NCI-H2107 treated with DMSO at 0.1 percent for 48 hours (cell line): Measurements from ENCODE around the gene HCN2.
A peak's percentile ranks its signal among the peaks of the same experiment; 100 is the strongest.

Experiments used
- DNase-seq: peaks from one replicate; lab custom pipeline; 2025; ENCODE audit not compliant: unreplicated experiment; lab: John Stamatoyannopoulos, UW

The HCN2 gene

GRCh38 chr19:651114-651818 is 61.6 kb downstream of the HCN2 start:
- no peak for DNase-seq

GRCh38 chr19:651991-652390 is 62.3 kb downstream of the HCN2 start:
- DNase-seq = no peak

- DNase-seq = no peak
Observed at GRCh38 chr19:652467-653389, 63.0 kb downstream of the HCN2 start.

GRCh38 chr19:653425-653824 is 63.7 kb downstream of the HCN2 start:
- no peak for DNase-seq

GRCh38 chr19:655691-656090 is 66.0 kb downstream of the HCN2 start:
- no peak for DNase-seq

- DNase-seq = no peak
Observed at GRCh38 chr19:656751-657559, 67.3 kb downstream of the HCN2 start.

GRCh38 chr19:657611-658010 is 67.9 kb downstream of the HCN2 start:
- no peak for DNase-seq

- no peak for DNase-seq
Observed at GRCh38 chr19:658059-658839, 68.6 kb downstream of the HCN2 start.

GRCh38 chr19:658916-659839 is 69.5 kb downstream of the HCN2 start:
- no peak for DNase-seq

GRCh38 chr19:660793-661426 is 71.2 kb downstream of the HCN2 start:
- DNase-seq = no peak

GRCh38 chr19:661427-662196 is 71.9 kb downstream of the HCN2 start:
- DNase-seq = no peak

- DNase-seq = no peak
Observed at GRCh38 chr19:662207-662961, 72.7 kb downstream of the HCN2 start.

GRCh38 chr19:662962-663681 is 73.4 kb downstream of the HCN2 start, which contains the start of gene RNF126:
RNF126 (minus strand) TSS chr19:663214; CDS start chr19:663121, 93 bp downstream.
- peak; percentile 76 for DNase-seq

GRCh38 chr19:663682-664117 is 74.0 kb downstream of the HCN2 start:
- DNase-seq = no peak

GRCh38 chr19:664913-665443 is 75.3 kb downstream of the HCN2 start:
- peak; percentile 61 for DNase-seq
